HG03460 (cell line): ENCODE data around the gene ANO2.

ENCODE experiments used
- ATAC-seq: cut with Tn5 transposase; IDR thresholded peaks from one replicate; pipeline ENCODE4 v1.9.1; 2021; ENCODE audit not compliant: unreplicated experiment

Gene ANO2

GRCh38 chr12:5921027-5921909 lies 23.8 kb downstream of the ANO2 start:
- ATAC-seq: no peak

GRCh38 chr12:5916785-5917290 lies 28.2 kb downstream of the ANO2 start:
- ATAC-seq: no peak

- no peak for ATAC-seq
Measured at GRCh38 chr12:5915511-5915910, 29.5 kb downstream of the ANO2 start.

- no peak for ATAC-seq
Measured at GRCh38 chr12:5914387-5915149, 30.5 kb downstream of the ANO2 start.

- ATAC-seq: no peak
Measured at GRCh38 chr12:5913387-5913786, 31.7 kb downstream of the ANO2 start.

GRCh38 chr12:5912437-5913334 lies 32.4 kb downstream of the ANO2 start:
- no peak for ATAC-seq

- ATAC-seq: no peak
Measured at GRCh38 chr12:5912011-5912410, 33.0 kb downstream of the ANO2 start.

- ATAC-seq: no peak
Measured at GRCh38 chr12:5910790-5911548, 34.1 kb downstream of the ANO2 start.

- no peak for ATAC-seq
Measured at GRCh38 chr12:5909560-5909959, 35.5 kb downstream of the ANO2 start.

- ATAC-seq: no peak
Measured at GRCh38 chr12:5908251-5908650, 36.8 kb downstream of the ANO2 start.

GRCh38 chr12:5907807-5908206 lies 37.3 kb downstream of the ANO2 start:
- no peak for ATAC-seq

GRCh38 chr12:5905757-5906156 lies 39.3 kb downstream of the ANO2 start:
- no peak for ATAC-seq

- no peak for ATAC-seq
Measured at GRCh38 chr12:5904969-5905368, 40.1 kb downstream of the ANO2 start.

- ATAC-seq: no peak
Measured at GRCh38 chr12:5904441-5904840, 40.6 kb downstream of the ANO2 start.

- ATAC-seq: no peak
Measured at GRCh38 chr12:5902736-5903135, 42.3 kb downstream of the ANO2 start.

GRCh38 chr12:5901416-5901815 lies 43.6 kb downstream of the ANO2 start:
- ATAC-seq: no peak

GRCh38 chr12:5900533-5901205 lies 44.4 kb downstream of the ANO2 start:
- ATAC-seq: no peak

GRCh38 chr12:5900076-5900475 lies 45.0 kb downstream of the ANO2 start:
- ATAC-seq: no peak

- ATAC-seq: no peak
Measured at GRCh38 chr12:5899675-5900074, 45.4 kb downstream of the ANO2 start.

- ATAC-seq: no peak
Measured at GRCh38 chr12:5898874-5899273, 46.2 kb downstream of the ANO2 start.
